Measurements from ENCODE around the gene GPR162.

GPR162 gene

GRCh38 chr12:6779708-6780432 lies 41.8 kb upstream of the GPR162 start:
- Histone ChIP-seq H4K20me1 (ENCODE audit: insufficient read depth, low read length, poor library complexity, severe bottlenecking) (no peaks in the 10 kb centered on the region), H3K36me3 (ENCODE audit: insufficient read depth, low read length) (no peaks in the 10 kb centered on the region), H3K4me1 (ENCODE audit: insufficient read depth, low read length, poor library complexity, severe bottlenecking) (peaks cover 4% of the 10 kb centered on the region), H3K9me2 (replicated peaks; ENCODE audit: low read depth, low read length) (no peaks in the 10 kb centered on the region), H2AFZ (ENCODE audit: low read length) (no peak overlapping the region), H3K27me3 (ENCODE audit: insufficient read depth, low read length, poor library complexity, severe bottlenecking) (no peaks in the 10 kb centered on the region), H3K4me2 (ENCODE audit: low read depth, low read length, poor library complexity, severe bottlenecking) (no peak overlapping the region), H3F3A (ENCODE audit: low read depth) (no peaks in the 10 kb centered on the region), H3K79me2 (ENCODE audit: insufficient read depth, low read length) (no peaks in the 10 kb centered on the region), H3K4me3 (ENCODE audit: low read length, poor library complexity, severe bottlenecking) (no peak overlapping the region), H3K9me3 (ENCODE audit: insufficient read depth, low read depth, low read length) (no peaks in the 10 kb centered on the region), H3K9ac (ENCODE audit: low read depth, low read length, poor library complexity, severe bottlenecking) (no peak overlapping the region)
- TF ChIP-seq CTCF (conservative IDR thresholded peaks at IDR 0.05; ENCODE audit: low read length) (no peak), EZH2phosphoT487 (IDR thresholded peaks at IDR 0.05; ENCODE audit: borderline replicate concordance) (no peak)

GRCh38 chr12:6780573-6780972 lies 41.0 kb upstream of the GPR162 start:
- TF ChIP-seq EZH2phosphoT487 (IDR thresholded peaks at IDR 0.05; ENCODE audit: borderline replicate concordance), result no peak
- no peak for TF ChIP-seq CTCF (conservative IDR thresholded peaks at IDR 0.05; ENCODE audit: low read length)
- Histone ChIP-seq H3K79me2 (ENCODE audit: insufficient read depth, low read length) (no peaks in the 10 kb centered on the region), H2AFZ (ENCODE audit: low read length) (no peak overlapping the region), H3K4me2 (ENCODE audit: low read depth, low read length, poor library complexity, severe bottlenecking) (no peak overlapping the region), H3K27me3 (ENCODE audit: insufficient read depth, low read length, poor library complexity, severe bottlenecking) (no peaks in the 10 kb centered on the region), H3K36me3 (ENCODE audit: insufficient read depth, low read length) (no peaks in the 10 kb centered on the region), H3K4me1 (ENCODE audit: insufficient read depth, low read length, poor library complexity, severe bottlenecking) (peaks cover 4% of the 10 kb centered on the region), H3K9me3 (ENCODE audit: insufficient read depth, low read depth, low read length) (no peaks in the 10 kb centered on the region), H3F3A (ENCODE audit: low read depth) (no peaks in the 10 kb centered on the region), H3K9ac (ENCODE audit: low read depth, low read length, poor library complexity, severe bottlenecking) (no peak overlapping the region), H3K4me3 (ENCODE audit: low read length, poor library complexity, severe bottlenecking) (no peak overlapping the region), H3K9me2 (replicated peaks; ENCODE audit: low read depth, low read length) (no peaks in the 10 kb centered on the region), H4K20me1 (ENCODE audit: insufficient read depth, low read length, poor library complexity, severe bottlenecking) (no peaks in the 10 kb centered on the region)

- no peaks in the 10 kb centered on the region for H3K9me2 ChIP-seq (replicated peaks; ENCODE audit: low read depth, low read length)
- H3F3A ChIP-seq (ENCODE audit: low read depth), result no peaks in the 10 kb centered on the region
- H3K9ac ChIP-seq (ENCODE audit: low read depth, low read length, poor library complexity, severe bottlenecking), result no peak overlapping the region
- no peaks in the 10 kb centered on the region for H3K36me3 ChIP-seq (ENCODE audit: insufficient read depth, low read length)
- no peak for TF ChIP-seq CTCF (conservative IDR thresholded peaks at IDR 0.05; ENCODE audit: low read length)
- no peak for TF ChIP-seq EZH2phosphoT487 (IDR thresholded peaks at IDR 0.05; ENCODE audit: borderline replicate concordance)
- no peaks in the 10 kb centered on the region for H4K20me1 ChIP-seq (ENCODE audit: insufficient read depth, low read length, poor library complexity, severe bottlenecking)
- no peak overlapping the region for H3K4me3 ChIP-seq (ENCODE audit: low read length, poor library complexity, severe bottlenecking)
- H3K4me2 ChIP-seq (ENCODE audit: low read depth, low read length, poor library complexity, severe bottlenecking), result no peak overlapping the region
- H2AFZ ChIP-seq (ENCODE audit: low read length), result no peak overlapping the region
- H3K79me2 ChIP-seq (ENCODE audit: insufficient read depth, low read length), result no peaks in the 10 kb centered on the region
- no peaks in the 10 kb centered on the region for H3K9me3 ChIP-seq (ENCODE audit: insufficient read depth, low read depth, low read length)
- peaks cover 13% of the 10 kb centered on the region for H3K4me1 ChIP-seq (ENCODE audit: insufficient read depth, low read length, poor library complexity, severe bottlenecking)
- H3K27me3 ChIP-seq (ENCODE audit: insufficient read depth, low read length, poor library complexity, severe bottlenecking), result no peaks in the 10 kb centered on the region
These were observed 39.5 kb upstream of the GPR162 start for GRCh38 chr12:6782119-6782518.

Data from Loucy (cell line).